B cell (primary cell): ENCODE data around the gene BHMT2. TPM values are rescaled to one million over a fixed set of nuclear protein-coding genes. Genes with fewer than 3 reads are reported as not detected.

ENCODE experiments used
- ATAC-seq: fragments of 200-7000 bp; cut with Tn5 transposase; one replicate; pipeline ENCODE4 v1.10.0; 2021; ENCODE audit warnings: low read depth, mild to moderate bottlenecking, moderate number of reproducible peaks, moderate library complexity
- CTCF ChIA-PET: fragments of 350-600 bp; sonication (Branson Sonifier 250); formaldehyde crosslinking; loops from one replicate; lab custom pipeline; 2021; ENCODE audit warnings: antibody characterized with exemption, inconsistent platforms; lab: Charles Lee
- POLR2A ChIA-PET: fragments of 350-600 bp; sonication (Branson Sonifier 250); formaldehyde crosslinking; loops from one replicate; lab custom pipeline; 2021; ENCODE audit warnings: antibody characterized with exemption; lab: Charles Lee
- DNase-seq: peaks from one replicate; pipeline ENCODE4 v3.0.0; 2013
- H2AFZ ChIP-seq: 2 replicates; pipeline ENCODE4 v1.6.1; 2012; ENCODE audit warnings: mild to moderate bottlenecking, low read depth, low read length; ENCODE audit not compliant: insufficient read depth, poor library complexity, severe bottlenecking
- H3K27ac ChIP-seq, 2 donors: 1 replicate in 1 of 2; 2 replicates in 1 of 2; pipeline ENCODE4 v1.5.1; 2012 to 2013; ENCODE audit warnings: low read length in 2 of 2, mild to moderate bottlenecking in 2 of 2, moderate library complexity in 1 of 2
- H3K27me3 ChIP-seq, 4 experiments: fragments of 200-600 bp in 1 of 4; sonication (generic) in 1 of 4; replicated peaks in 1 of 4; 1 replicate in 2 of 4; 2 replicates in 2 of 4; pipeline versions ENCODE4 v1.6.1 to v1.7.0; 2013 to 2016; ENCODE audit warnings: low read length in 3 of 4, mild to moderate bottlenecking in 2 of 4, mixed read lengths in 1 of 4, moderate library complexity in 1 of 4; ENCODE audit not compliant: insufficient read depth in 4 of 4, control insufficient read depth in 3 of 4; ENCODE audit errors: control extremely low read depth in 1 of 4
- H3K36me3 ChIP-seq, 2 experiments: replicated peaks in 1 of 2; 1 replicate in 1 of 2; 2 replicates in 1 of 2; pipeline versions ENCODE4 v1.6.1 to v1.7.1; 2013; ENCODE audit warnings: low read length in 1 of 2; ENCODE audit not compliant: insufficient read depth in 2 of 2, control insufficient read depth in 1 of 2; ENCODE audit errors: control extremely low read depth in 1 of 2, extremely low read depth in 1 of 2
- H3K4me1 ChIP-seq, 2 donors: fragments of 200-600 bp in 1 of 2; sonication (generic) in 1 of 2; 1 replicate in 1 of 2; 2 replicates in 1 of 2; pipeline versions ENCODE4 v1.5.1 to v1.6.1; 2013 to 2017; ENCODE audit warnings: low read length in 2 of 2; ENCODE audit not compliant: control insufficient read depth in 2 of 2, insufficient read depth in 2 of 2
- H3K4me2 ChIP-seq: replicated peaks from 2 replicates; pipeline ENCODE3; 2012; ENCODE audit warnings: mild to moderate bottlenecking, low read depth, low read length; ENCODE audit not compliant: poor library complexity, severe bottlenecking
- H3K4me3 ChIP-seq, 5 experiments: fragments of 200-600 bp in 1 of 5; sonication (generic) in 1 of 5; 1 replicate in 3 of 5; 2 replicates in 2 of 5; pipeline versions ENCODE4 v1.5.1 to v1.7.0; 2011 to 2016; ENCODE audit warnings: low read length in 4 of 5, mild to moderate bottlenecking in 4 of 5, low read depth in 2 of 5, control low read depth in 1 of 5, moderate library complexity in 1 of 5; ENCODE audit not compliant: insufficient read depth in 1 of 5; ENCODE audit errors: control extremely low read depth in 1 of 5, extremely low read depth in 1 of 5
- H3K79me2 ChIP-seq: fragments of 200-600 bp; sonication (generic); one replicate; pipeline ENCODE4 v1.6.0; 2016; ENCODE audit warnings: low read length; ENCODE audit not compliant: control insufficient read depth, insufficient read depth
- H3K9ac ChIP-seq: fragments of 200-600 bp; sonication (generic); 2 replicates; pipeline ENCODE4 v1.6.1; 2017; ENCODE audit warnings: mild to moderate bottlenecking, low read length, moderate library complexity
- H3K9me3 ChIP-seq, 3 donors: one replicate each; pipeline versions ENCODE4 v1.6.1 to v1.7.1; 2013; ENCODE audit warnings: low read length in 2 of 3; ENCODE audit not compliant: control insufficient read depth in 2 of 3, insufficient read depth in 1 of 3; ENCODE audit errors: control extremely low read depth in 1 of 3
- H4K20me1 ChIP-seq: 2 replicates; pipeline ENCODE4 v1.6.0; 2012; ENCODE audit warnings: mild to moderate bottlenecking, low read length; ENCODE audit not compliant: insufficient read depth, control insufficient read depth, poor library complexity, severe bottlenecking
- H3K27ac Mint-ChIP-seq: one replicate; pipeline ENCODE4 v1.8.0; 2021; ENCODE audit warnings: mixed read lengths
- H3K27me3 Mint-ChIP-seq: one replicate; pipeline ENCODE4 v1.8.0; 2021; ENCODE audit warnings: mixed read lengths
- H3K4me1 Mint-ChIP-seq: one replicate; pipeline ENCODE4 v1.8.0; 2021; ENCODE audit warnings: mixed read lengths
- H3K4me3 Mint-ChIP-seq: one replicate; pipeline ENCODE4 v1.8.0; 2021; ENCODE audit warnings: mixed read lengths
- H3K9me3 Mint-ChIP-seq: one replicate; pipeline ENCODE4 v1.8.0; 2022; ENCODE audit warnings: mixed read lengths; ENCODE audit not compliant: insufficient read depth
- CTCF ChIP-seq: fragments of 200-600 bp; IDR thresholded peaks from one replicate; pipeline ENCODE4 v1.8.0; 2022; ENCODE audit warnings: antibody characterized with exemption, mild to moderate bottlenecking
- EZH2 ChIP-seq: IDR thresholded peaks from 2 replicates; pipeline ENCODE4 v1.6.1; 2012; ENCODE audit warnings: borderline replicate concordance, low read depth, mild to moderate bottlenecking, moderate library complexity, low read length; ENCODE audit not compliant: insufficient read depth, poor library complexity, severe bottlenecking
- WGBS: methylation state at CpG from one replicate; pipeline ENCODE4 v1.1.5; 2013; ENCODE audit warnings: missing lambda C conversion rate; ENCODE audit not compliant: insufficient coverage; 5-methylcytosine and 5-hydroxymethylcytosine counted together
- intact Hi-C: fragments of 100-400 bp; cut with micrococcal nuclease; formaldehyde crosslinking; loops from one replicate; pipeline ENCODE4 v1.10.0; 2022
- polyA plus RNA-seq: library from polyadenylated mRNA; depleted of rRNA; stranded (reverse); fragments of >200 nt; gene quantifications from 2 replicates; pipeline ENCODE4 v1.2.3, GENCODE V29; 2012
- total RNA-seq, 2 donors: library from RNA; stranded (reverse); fragments of 120-200 nt in 1 of 2; gene quantifications; 1 replicate in 1 of 2; 2 replicates in 1 of 2; pipeline versions ENCODE4 v1.2.3 to v1.2.4, GENCODE V29; 2013 to 2022

BHMT2 gene
- total and polyA plus RNA-seq, 2 donors (not counting 1 experiment from before 2014, with no cell fraction given) = not detected

- Histone ChIP-seq H3K4me3 (no peak overlapping the region), H3K4me1 (no peaks in the 10 kb centered on the region), H4K20me1 (no peaks in the 10 kb centered on the region), H3K36me3 (no peaks in the 10 kb centered on the region), H3K4me2 (no peak overlapping the region), H2AFZ (no peak overlapping the region), H3K9me3 (peaks cover 0 to 1% (median 0%) of the 10 kb centered on the region in 3 donors), H3K9ac (no peak overlapping the region), H3K27ac (no peak overlapping the region), H3K27me3 (no peaks in the 10 kb centered on the region), H3K79me2 (no peaks in the 10 kb centered on the region)
- intact Hi-C loops = no loop called here
- no peak for TF ChIP-seq CTCF
- no peak for TF ChIP-seq EZH2
- H3K9me3 Mint-ChIP-seq = no peaks in the 10 kb centered on the region
- H3K27ac Mint-ChIP-seq = no peak overlapping the region
- H3K4me3 Mint-ChIP-seq = no peak overlapping the region
- CTCF ChIA-PET = no interaction called here
- POLR2A ChIA-PET = no interaction called here
- H3K4me1 Mint-ChIP-seq = no peaks in the 10 kb centered on the region
- ATAC-seq (no peak), DNase-seq (no peak)
- H3K27me3 Mint-ChIP-seq = peaks cover 39% of the 10 kb centered on the region
Observed at GRCh38 chr5:79056847-79057246, 12.7 kb upstream of the BHMT2 start.

GRCh38 chr5:79059674-79060073 is 9.9 kb upstream of the BHMT2 start:
- peaks cover 0 to 5% (median 0%) of the 10 kb centered on the region in 4 experiments for H3K27me3 ChIP-seq
- no peaks in the 10 kb centered on the region for H3K9me3 Mint-ChIP-seq
- no peaks in the 10 kb centered on the region for H3K9me3 ChIP-seq
- no peak overlapping the region for H3K27ac Mint-ChIP-seq
- no peaks in the 10 kb centered on the region for H3K79me2 ChIP-seq
- intact Hi-C loops = no loop called here
- H3K4me3 ChIP-seq = no peak overlapping the region
- H4K20me1 ChIP-seq = no peaks in the 10 kb centered on the region
- H3K4me3 Mint-ChIP-seq = no peak overlapping the region
- no peak for ATAC-seq
- no peak overlapping the region for H2AFZ ChIP-seq
- WGBS = no CpG with 5 or more reads among the region's 4 CpGs
- H3K27ac ChIP-seq = no peak overlapping the region
- H3K9ac ChIP-seq = no peak overlapping the region
- no peak for DNase-seq
- H3K36me3 ChIP-seq = no peaks in the 10 kb centered on the region
- H3K27me3 Mint-ChIP-seq = peaks cover 37% of the 10 kb centered on the region
- H3K4me2 ChIP-seq = no peak overlapping the region
- no peaks in the 10 kb centered on the region for H3K4me1 ChIP-seq
- ChIA-PET POLR2A (no interaction called here), CTCF (interaction anchor here (0.9 kb wide), 1 partner anchor 73 kb away, joined by 3 read pairs; no protein-coding TSS in a partner anchor)
- H3K4me1 Mint-ChIP-seq = no peaks in the 10 kb centered on the region
- no peak for TF ChIP-seq CTCF
- no peak for TF ChIP-seq EZH2
